Keratinocyte (primary cell): ENCODE data around the gene NR2C1.

Experiments
- CTCF ChIP-seq, 3 experiments: IDR thresholded peaks in 1 of 3; conservative IDR thresholded peaks in 1 of 3; optimal IDR thresholded peaks in 1 of 3; 2 replicates in 2 of 3; 3 replicates in 1 of 3; pipeline versions ENCODE3 to v1.5.1; 2011; ENCODE audit warnings: low read length in 3 of 3, mild to moderate bottlenecking in 3 of 3, moderate library complexity in 2 of 3, control low read depth in 1 of 3, inconsistent platforms in 1 of 3; ENCODE audit not compliant: insufficient read depth in 2 of 3; ENCODE audit errors: extremely low read depth in 1 of 3
- EZH2 ChIP-seq: IDR thresholded peaks from one replicate; pipeline ENCODE4 v1.6.1; 2012; ENCODE audit warnings: inconsistent platforms, mild to moderate bottlenecking, low read length, moderate library complexity

GRCh38 chr12:95096852-95097251 lies 23.4 kb upstream of the NR2C1 start:
- TF ChIP-seq CTCF (optimal IDR thresholded peaks at IDR 0.05 in 1 of 3, IDR thresholded peaks at IDR 0.05 in 1 of 3, conservative IDR thresholded peaks at IDR 0.05 in 1 of 3; ENCODE audit: extremely low read depth in 1 of 3, insufficient read depth in 2 of 3, low read length in 3 of 3), result no peak
- no peak for TF ChIP-seq EZH2
